Activated CD4-positive, alpha-beta T cell treated with anti-CD3 and anti-CD28 coated beads for 48 hours (primary cell): ENCODE data around the gene C5orf58.

ENCODE experiments used
- DNase-seq: peaks from one replicate; pipeline ENCODE4 v3.0.0-alpha.2; 2020

The C5orf58 gene

DNA sequence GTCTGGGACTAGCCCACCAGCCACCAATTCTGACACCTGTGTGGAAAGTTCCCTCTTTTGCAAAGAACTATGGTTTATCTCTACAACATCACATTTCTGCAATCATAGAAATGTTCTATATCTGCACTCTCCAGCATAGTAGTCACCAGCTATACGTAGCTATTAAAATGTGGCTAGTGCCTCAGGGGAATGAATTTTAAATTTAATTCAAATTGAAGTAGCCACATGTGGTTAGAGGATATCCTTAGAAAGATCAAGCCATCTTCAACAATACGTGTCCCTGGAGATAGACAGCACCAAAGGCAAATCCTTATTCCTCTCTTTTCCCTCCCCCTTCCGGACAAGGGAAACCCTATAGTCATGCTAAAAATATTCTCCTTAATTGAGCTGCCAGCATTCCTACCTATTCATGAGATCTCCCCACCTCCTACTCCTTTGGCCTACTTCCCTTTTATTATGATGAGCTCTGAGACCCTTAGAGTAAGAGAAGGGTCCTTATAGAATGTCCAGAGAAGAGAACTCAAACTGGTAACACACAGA lies 53.7 kb downstream of the C5orf58 start:
- DNase-seq: no peak

DNA sequence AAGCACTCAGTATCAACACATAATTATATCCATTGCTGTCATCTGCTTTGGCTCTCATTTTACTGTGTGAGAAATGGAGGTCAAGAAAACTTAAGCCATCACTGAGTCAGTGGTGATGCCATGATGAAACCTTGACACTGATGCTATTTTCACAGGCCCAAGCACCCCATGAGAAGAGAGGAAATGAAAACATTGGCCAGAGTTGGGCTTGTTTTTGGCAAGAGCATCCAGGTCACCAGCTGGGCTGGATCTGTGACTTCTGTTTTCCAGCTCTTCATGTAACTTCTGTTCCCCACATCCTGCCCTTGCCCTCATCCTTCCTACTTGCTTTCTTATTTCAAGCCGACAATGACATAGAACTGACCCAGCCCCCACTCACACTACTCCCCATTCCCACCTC lies 54.7 kb downstream of the C5orf58 start:
- DNase-seq: no peak

DNA sequence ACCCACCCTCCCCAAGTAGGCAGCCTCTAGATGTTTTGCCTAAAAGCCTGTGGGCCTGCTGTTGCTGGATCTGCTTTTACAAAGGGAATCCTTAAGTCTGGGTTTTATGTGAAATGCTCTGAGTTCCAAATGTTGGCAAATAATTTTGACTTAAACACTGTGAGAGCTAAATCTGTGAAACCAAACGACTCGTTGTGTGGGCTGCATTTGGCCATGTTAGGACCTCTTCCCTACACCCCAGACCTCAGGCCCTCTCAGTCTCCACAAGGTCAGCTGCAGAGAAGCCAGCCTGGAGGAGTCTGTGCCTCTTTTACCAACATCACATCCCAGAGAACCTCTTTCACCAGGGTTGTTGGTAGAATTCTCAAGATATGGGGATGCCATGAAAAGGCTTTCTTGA lies 55.4 kb downstream of the C5orf58 start:
- DNase-seq: no peak

DNA sequence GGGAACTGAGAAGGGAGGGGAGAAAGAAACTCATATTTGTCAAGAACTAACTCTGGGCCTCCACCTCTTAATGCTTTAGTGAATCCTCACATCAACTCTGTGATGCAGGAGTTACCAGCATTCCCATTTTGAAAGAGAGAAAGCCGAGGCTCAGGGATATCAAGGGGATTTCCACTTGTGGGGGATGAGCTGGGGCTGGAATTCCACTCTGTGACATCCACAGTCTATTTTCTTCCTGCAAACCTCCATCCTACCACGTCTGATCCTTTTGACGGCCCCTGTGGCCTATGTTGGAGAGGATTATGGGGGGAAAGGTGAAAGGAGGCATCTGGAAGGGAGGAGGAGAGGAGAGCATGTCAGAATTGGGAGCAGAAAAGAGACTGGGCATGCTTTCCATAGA lies 55.8 kb downstream of the C5orf58 start:
- DNase-seq: no peak

DNA sequence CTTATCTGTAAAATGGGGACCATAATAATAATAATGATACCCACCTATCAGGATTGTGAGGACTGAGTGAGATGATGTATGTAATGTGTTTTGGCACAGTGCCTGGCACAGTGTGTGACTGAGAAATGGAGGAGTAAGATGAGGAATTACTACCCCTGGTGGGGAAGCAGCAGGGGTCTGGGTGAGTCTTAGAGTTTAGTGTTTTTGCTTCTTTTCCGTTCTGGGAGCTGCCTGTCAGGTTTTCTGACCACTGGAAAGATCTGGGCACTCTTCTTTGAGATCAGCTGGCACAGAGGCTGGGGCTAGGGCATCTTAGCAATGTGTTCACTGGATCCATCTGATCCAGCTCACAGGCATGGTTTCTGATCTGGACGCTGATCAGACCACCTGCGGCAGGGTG lies 56.3 kb downstream of the C5orf58 start:
- no peak for DNase-seq

DNA sequence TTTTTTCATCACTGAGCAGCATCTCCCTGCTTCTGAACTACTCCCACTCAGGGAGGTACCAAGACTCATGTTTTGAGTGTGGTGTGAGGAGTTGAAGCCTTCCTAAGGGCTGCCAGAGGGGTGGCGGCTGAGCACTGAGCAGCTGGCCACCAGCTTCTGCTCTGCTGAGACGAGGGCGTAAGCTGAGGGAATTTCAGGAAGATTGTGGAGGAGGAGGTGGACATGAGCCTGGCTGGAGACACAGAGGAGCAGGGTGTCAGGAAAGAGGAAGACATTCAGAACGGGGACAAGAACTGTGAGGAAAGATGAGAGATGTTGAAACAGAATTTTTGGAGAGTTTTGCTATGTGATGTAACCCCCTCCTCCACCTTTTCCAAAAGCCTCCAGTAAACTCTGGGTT lies 57.0 kb downstream of the C5orf58 start:
- no peak for DNase-seq

DNA sequence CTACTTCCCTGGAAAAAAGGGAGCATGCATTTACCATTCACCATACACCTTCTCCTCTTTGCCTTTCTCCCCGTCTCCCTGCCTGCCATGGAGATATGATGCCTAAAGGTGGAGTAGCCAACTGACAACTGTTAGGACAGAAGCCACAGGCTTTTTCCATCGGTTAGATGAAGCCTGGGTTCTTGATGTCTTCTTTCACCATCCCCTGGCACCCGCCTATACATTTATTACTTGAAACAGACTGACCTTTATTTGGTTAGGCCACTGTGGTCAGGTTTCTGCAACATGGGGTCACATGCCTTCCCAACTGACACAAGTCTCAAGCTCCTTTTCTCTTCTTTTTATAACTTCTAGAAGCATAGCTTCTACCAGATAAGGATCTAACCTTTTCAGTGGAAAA lies 57.7 kb downstream of the C5orf58 start:
- DNase-seq: no peak

DNA sequence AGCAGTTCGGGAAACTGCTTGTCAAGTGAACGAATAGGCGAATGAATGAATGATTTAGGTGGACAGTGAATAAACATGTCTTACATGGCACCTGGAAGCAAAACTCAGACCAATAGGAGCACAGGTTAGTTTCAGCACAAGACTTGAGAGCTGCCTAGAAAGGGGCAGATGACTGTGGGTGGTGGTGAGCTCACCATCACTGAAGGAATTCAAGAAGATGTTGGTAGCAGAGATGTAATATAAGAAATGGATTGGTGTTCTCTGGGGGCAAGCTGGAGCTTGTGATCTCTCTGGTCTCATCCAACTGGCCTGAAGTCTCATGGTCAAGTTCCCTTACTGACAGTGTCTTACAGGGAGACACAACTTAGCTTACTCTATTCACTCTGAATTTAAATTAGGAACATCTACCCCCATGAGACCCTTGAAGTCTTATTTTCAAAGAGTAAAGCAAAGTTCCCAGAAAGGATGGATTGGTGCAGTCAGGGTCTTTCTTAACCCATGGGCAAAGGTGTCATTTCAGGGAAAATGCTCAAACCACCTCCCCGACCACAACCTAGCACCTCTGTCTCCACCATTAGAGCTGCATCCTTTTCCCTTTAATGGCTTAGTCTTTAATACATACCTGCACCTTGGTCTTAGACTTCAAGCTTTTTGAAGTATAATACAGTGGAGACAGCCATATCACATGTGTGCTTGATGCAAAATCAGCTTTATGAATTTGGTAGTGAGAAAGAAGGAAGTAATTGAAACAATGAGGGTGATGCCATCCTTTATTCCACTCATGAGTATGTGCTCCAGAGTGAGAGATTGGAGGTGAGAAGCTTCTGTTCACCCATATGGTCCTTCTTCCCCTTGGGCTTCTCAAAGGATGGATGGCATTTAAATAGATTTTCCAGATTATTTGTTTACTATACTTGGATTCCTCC lies 59.7 kb downstream of the C5orf58 start:
- DNase-seq: no peak

DNA sequence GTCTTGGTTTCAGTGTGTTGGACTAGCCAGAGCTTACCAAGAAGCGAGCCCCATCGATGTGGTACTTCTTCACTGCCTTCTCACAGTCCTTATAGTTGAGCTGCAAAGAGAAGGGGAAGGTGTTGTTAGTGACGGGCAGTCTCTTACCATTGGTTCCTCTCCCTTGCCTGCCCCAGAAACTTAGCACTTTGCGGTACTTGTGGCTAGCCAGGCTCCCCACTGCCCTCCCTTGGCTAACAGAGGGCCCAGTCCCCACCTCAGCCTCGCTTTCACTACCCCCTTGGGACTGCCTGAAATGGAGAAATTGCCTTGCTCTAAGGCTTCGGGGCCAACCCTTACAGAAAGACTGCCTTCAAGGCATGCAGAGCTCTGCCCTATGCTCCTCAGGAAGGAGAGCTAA lies 60.5 kb downstream of the C5orf58 start:
- DNase-seq: peak; percentile 57

DNA sequence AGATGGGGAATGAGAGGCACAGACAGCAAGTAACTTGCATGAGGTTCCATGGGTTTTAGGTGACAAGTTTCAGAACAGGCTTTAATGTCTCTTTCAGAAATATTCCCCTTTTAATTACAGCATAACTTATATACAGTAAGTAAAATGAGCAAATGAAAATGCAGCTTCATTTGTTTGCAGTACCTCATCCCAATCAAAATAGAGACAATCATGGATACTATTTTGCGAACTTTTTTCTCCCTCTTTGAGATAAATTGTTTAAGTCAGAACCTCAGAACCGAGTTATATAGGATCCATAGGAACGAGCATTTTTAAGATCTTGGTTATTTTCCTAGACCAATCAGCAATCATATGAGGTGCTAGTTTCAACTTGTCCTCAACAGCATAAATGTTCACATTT lies 61.3 kb downstream of the C5orf58 start:
- no peak for DNase-seq

DNA sequence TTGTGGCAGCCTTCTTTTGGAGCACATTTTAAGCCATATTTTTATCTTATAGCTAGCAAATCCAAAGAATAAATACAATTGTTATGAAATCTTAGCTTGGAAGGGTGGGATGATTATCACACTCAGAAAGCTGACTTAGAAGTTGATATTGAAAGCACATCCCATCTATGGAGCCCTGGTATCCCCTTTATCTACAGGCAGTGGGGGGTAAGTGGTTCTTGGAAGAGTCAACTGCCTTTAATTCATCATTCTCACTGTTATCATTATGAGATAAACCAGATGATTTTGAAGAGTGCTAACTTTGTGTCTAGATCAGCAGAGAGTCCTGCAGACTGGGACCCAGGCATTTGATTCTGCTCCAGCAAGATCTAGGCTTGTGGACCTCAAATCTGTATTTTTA lies 61.8 kb downstream of the C5orf58 start:
- no peak for DNase-seq
